Stimulated activated naive B cell treated with anti-CD40 and anti-IgM and Interleukin-4, amounts not matched to agents 10 μg/mL and 1 μg/mL and 100 μg/mL, for 72 hours (primary cell): ENCODE measurements around the gene RBBP8NL.

ENCODE experiments used
- ATAC-seq, 2 donors: fragments of 150-1000 bp; cut with Tn5 transposase; replicated peaks; 2 replicates each; pipeline ENCODE4 v1.10.0; 2021; ENCODE audit warnings: moderate library complexity in 1 of 2
- DNase-seq: peaks from one replicate; pipeline ENCODE4 v3.0.0; 2021
- H3K27ac Mint-ChIP-seq: one replicate; pipeline ENCODE4 v1.8.0; 2022; ENCODE audit warnings: mild to moderate bottlenecking, mixed read lengths
- H3K27me3 Mint-ChIP-seq, 2 donors: one replicate each; pipeline ENCODE4 v1.8.0; 2022; ENCODE audit warnings: mixed read lengths in 2 of 2
- H3K36me3 Mint-ChIP-seq, 2 donors: one replicate each; pipeline ENCODE4 v1.8.0; 2022; ENCODE audit warnings: mixed read lengths in 2 of 2, mild to moderate bottlenecking in 1 of 2
- H3K4me1 Mint-ChIP-seq, 2 donors: one replicate each; pipeline ENCODE4 v1.8.0; 2022; ENCODE audit warnings: mixed read lengths in 2 of 2, mild to moderate bottlenecking in 1 of 2
- H3K4me3 Mint-ChIP-seq, 2 donors: one replicate each; pipeline ENCODE4 v1.8.0; 2022; ENCODE audit warnings: mild to moderate bottlenecking in 2 of 2, mixed read lengths in 2 of 2, moderate library complexity in 1 of 2
- H3K9me3 Mint-ChIP-seq, 2 donors: one replicate each; pipeline ENCODE4 v1.8.0; 2022; ENCODE audit warnings: mixed read lengths in 2 of 2, mild to moderate bottlenecking in 1 of 2

The RBBP8NL gene

DNA sequence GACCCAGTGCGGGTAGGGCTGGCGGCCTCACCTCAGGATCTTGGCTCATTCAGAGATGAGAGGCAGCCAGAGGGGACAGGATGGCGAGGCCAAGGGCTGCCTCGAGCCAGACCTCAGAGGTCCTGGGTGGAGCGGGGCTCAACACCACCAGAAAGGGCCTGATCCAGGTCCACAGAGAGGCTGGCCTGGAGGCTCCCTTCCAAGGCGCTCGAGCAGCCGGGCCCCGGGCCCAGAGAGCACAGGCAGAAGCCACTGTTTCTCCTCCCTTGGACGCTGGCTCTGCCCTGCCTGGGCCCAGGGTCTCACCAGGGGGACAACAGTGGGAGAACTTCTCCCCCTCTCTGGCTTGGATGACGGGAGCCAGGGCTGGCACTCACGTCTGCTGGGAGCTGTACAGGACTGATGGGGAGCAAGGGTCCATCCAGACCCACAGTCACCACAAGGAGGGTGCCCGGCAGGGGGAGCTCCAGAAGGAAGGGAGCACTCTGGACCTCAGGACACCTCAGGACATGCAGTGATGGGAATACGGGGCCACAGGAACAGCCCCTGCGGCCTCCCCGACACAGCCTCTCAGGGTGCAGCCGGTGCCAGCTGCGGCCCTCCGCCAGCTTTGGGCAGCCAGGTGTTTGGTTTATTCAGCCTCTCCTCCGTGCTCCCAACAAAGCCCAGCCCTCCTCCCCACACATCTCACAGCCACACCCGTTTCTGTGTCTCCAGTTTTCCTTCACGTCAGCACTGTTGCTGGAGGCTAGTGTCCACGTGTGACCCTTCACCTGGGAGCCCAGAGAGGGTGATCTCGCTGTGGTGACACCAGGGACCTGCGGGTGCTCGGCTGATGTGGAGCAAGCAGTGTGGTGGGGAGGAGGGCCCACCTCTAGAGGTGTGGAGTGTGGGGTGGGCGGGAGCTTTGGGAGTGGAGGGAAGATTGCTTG is 31.8 kb downstream of the RBBP8NL start:
- DNase-seq (no peak), ATAC-seq (no peak)
- H3K9me3 Mint-ChIP-seq, result peaks cover 4 to 8% of the 10 kb centered on the region in 2 donors
- no peaks in the 10 kb centered on the region for H3K27me3 Mint-ChIP-seq
- peaks cover 28 to 46% of the 10 kb centered on the region in 2 donors for H3K36me3 Mint-ChIP-seq
- no peak overlapping the region for H3K27ac Mint-ChIP-seq
- peaks cover 8 to 18% of the 10 kb centered on the region in 2 donors for H3K4me1 Mint-ChIP-seq
- no peak overlapping the region for H3K4me3 Mint-ChIP-seq

DNA sequence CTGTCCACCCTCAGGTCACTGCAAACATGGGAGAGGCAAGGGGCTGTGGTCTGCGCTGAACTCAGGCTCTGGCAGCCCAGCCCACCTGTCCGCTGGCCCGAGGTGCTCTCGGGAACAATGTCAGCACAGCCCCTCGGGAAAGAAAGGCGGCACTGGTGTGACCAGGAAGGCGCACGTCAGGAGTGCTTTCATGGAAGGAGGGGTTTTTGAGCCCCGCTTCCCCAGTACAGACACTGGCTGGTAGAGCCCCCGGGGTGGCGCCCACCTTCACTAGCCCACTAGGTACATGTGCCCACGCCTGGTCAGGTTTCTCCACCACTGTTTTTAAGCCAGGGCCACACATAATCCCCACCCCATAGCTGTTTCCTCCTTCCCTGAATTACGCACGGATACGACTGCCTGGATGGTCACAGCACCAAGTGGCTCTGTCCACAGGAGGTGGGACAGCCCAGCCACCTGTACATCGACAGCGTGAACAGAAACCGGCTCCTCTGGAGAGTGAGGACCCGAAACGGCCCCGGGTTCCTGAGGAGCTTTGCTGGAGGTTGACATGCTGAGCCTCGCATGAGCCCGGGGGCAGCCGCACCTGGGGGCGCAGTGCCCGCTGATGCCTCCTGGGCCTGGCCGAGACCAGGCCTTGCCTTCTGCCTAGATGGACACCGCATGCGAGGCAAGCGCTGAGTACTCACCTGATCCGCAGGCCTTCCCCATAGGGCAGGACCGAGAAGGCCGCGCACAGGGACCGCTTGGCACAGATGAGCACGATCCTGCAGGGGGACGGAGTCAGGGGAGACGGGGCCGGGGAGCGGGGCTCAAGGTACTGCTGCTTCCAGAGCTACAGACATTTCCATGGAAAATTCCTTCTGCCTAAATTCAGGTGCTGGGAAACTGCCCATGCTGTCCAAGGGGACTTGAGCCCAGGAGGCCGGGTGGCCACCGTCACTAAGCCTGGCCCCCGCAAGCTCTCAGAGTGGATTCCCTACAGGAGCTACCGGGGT is 32.8 kb downstream of the RBBP8NL start:
- H3K36me3 Mint-ChIP-seq, result peaks cover 36 to 51% of the 10 kb centered on the region in 2 donors
- peaks cover 4 to 8% of the 10 kb centered on the region in 2 donors for H3K9me3 Mint-ChIP-seq
- H3K27ac Mint-ChIP-seq, result no peak overlapping the region
- no peak overlapping the region for H3K4me3 Mint-ChIP-seq
- H3K27me3 Mint-ChIP-seq, result no peaks in the 10 kb centered on the region
- peaks cover 12 to 20% of the 10 kb centered on the region in 2 donors for H3K4me1 Mint-ChIP-seq
- no peak for DNase-seq
- ATAC-seq, result no peak

DNA sequence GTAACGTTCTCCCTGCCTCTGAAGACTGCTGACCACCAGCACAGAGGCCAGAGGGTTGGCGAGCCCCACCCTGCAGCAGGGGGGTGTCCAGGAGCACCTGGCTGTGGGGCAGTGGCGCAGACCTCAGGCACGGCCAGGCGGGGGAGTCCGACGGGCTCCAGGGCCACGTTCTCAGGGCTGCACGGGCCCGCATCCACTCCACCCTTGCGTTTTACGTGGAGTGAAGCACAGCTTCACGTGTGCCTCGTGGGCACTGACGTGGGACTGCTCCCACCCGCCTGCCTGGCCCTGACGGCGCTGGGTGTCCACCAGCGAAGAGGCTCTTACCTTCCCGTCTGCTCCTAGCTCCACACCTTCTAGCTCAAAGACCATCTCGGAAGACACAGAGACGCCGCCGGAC is 33.5 kb downstream of the RBBP8NL start:
- no peak overlapping the region for H3K27ac Mint-ChIP-seq
- DNase-seq (no peak), ATAC-seq (no peak)
- no peak overlapping the region for H3K4me3 Mint-ChIP-seq
- H3K27me3 Mint-ChIP-seq, result no peaks in the 10 kb centered on the region
- H3K9me3 Mint-ChIP-seq, result peaks cover 4 to 8% of the 10 kb centered on the region in 2 donors
- H3K36me3 Mint-ChIP-seq, result peaks cover 44 to 58% of the 10 kb centered on the region in 2 donors
- peaks cover 17 to 28% of the 10 kb centered on the region in 2 donors for H3K4me1 Mint-ChIP-seq

GRCh38 chr20:62393335-62393665 is 34.0 kb downstream of the RBBP8NL start:
- no peak for DNase-seq
- no peaks in the 10 kb centered on the region for H3K27me3 Mint-ChIP-seq
- ATAC-seq, result no peak
- peaks cover 48 to 63% of the 10 kb centered on the region in 2 donors for H3K36me3 Mint-ChIP-seq
- H3K9me3 Mint-ChIP-seq, result peaks cover 4 to 8% of the 10 kb centered on the region in 2 donors
- peak overlapping the region; percentile 51 for H3K27ac Mint-ChIP-seq
- no peak overlapping the region for H3K4me3 Mint-ChIP-seq
- peaks cover 18 to 33% of the 10 kb centered on the region in 2 donors for H3K4me1 Mint-ChIP-seq

DNA sequence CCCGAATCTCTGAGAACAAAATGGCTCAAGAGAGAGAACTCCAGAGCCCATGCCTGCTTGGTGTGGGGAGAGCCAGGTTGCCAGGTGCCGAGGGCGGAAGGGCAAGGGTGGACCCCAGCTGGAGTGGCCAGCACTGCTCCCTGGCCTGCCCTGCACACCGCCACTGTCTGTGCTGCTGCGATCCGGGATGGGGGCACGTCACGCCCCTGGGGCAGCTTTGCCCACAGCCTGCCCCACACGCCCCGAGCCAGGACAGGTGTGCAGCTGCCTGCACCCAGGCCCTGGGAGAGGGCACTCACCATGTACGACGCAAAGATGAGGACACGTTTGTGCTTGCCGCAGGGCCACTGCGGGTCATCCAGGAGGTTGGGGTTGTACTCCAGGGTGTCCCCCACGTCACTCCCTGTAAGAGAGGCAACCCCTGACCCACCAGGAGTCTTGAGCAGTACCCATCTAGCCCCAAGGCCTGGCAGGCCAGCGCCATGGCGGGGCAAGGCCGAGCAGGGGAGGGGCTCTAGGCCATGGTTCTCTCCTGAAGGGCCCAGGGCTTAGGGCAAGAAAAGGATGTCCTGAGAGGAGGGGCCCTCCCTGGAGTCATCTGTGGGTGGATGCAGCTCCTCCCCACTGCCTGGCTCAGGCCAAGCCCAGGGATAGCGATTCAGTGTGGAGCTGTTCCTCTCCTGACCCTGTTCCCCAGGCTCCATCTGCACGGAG is 34.6 kb downstream of the RBBP8NL start:
- no peak overlapping the region for H3K27ac Mint-ChIP-seq
- H3K27me3 Mint-ChIP-seq, result no peaks in the 10 kb centered on the region
- peaks cover 2 to 3% of the 10 kb centered on the region in 2 donors for H3K9me3 Mint-ChIP-seq
- ATAC-seq, result no peak
- peaks cover 22 to 38% of the 10 kb centered on the region in 2 donors for H3K4me1 Mint-ChIP-seq
- peaks cover 48 to 63% of the 10 kb centered on the region in 2 donors for H3K36me3 Mint-ChIP-seq
- no peak for DNase-seq
- no peak overlapping the region for H3K4me3 Mint-ChIP-seq

GRCh38 chr20:62392077-62392418 is 35.3 kb downstream of the RBBP8NL start:
- ATAC-seq, result no peak
- Mint-ChIP-seq H3K4me1 (peaks cover 26 to 42% of the 10 kb centered on the region in 2 donors), H3K27me3 (no peaks in the 10 kb centered on the region), H3K27ac (peak overlapping the region; percentile 66), H3K4me3 (no peak overlapping the region), H3K36me3 (peaks cover 46 to 61% of the 10 kb centered on the region in 2 donors), H3K9me3 (no peaks in the 10 kb centered on the region)
- no peak for DNase-seq

DNA sequence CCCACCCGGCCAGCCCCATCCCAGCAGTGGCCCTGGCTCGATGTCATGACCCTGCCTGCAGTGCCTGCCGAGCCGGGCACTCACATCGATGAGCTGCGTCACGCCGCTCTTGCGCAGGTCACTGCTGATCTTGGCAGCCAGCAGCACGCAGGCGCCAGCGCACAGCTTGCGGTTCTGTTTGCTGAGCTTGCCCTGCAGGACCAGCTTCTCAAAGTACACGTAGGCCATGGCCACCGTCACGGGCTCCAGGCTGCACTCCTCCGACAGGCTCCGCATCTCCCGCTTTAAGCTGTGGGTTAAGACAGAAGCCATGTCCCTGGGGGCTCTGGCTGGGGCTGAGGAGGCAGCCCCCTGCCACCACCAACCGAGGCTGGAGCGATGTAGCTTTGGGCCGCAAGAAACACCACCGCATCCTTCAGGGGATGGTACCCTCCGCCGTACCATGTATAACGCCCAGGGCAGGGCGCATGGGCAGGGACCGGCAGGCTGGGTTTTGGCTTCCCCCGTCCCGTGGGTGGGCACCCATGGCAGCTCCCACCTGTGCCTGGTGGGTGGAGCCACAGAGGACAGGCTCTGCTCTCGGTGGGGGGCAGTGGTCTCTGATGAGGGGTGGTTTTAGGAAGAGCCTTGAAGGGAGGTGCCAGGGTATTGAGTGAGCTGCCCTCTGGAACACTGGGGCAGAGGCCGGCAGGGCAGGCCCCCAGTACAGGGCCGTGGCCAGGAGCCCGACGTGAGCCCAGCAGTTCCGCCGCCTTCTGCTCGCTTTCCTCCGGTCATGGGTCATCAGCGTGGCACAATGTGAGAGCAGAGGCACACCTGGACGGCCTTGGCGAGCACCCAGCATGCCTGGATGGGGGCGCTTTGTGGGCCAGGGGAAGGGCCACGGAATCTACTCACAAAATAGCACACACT is 35.9 kb downstream of the RBBP8NL start:
- ATAC-seq, result no peak
- Mint-ChIP-seq H3K4me1 (peaks cover 26 to 42% of the 10 kb centered on the region in 2 donors), H3K27me3 (no peaks in the 10 kb centered on the region), H3K9me3 (no peaks in the 10 kb centered on the region), H3K27ac (peak overlapping the region; percentile 66), H3K4me3 (no peak overlapping the region), H3K36me3 (peaks cover 46 to 59% of the 10 kb centered on the region in 2 donors)
- no peak for DNase-seq

GRCh38 chr20:62390317-62391164 is 36.8 kb downstream of the RBBP8NL start:
- no peaks in the 10 kb centered on the region for H3K27me3 Mint-ChIP-seq
- DNase-seq (no peak), ATAC-seq (no peak)
- no peaks in the 10 kb centered on the region for H3K9me3 Mint-ChIP-seq
- H3K27ac Mint-ChIP-seq, result peak overlapping the region; percentile 86
- peak overlapping the region in 1 of 2 donors; percentile 25 for H3K4me3 Mint-ChIP-seq
- peaks cover 45 to 63% of the 10 kb centered on the region in 2 donors for H3K36me3 Mint-ChIP-seq
- H3K4me1 Mint-ChIP-seq, result peaks cover 31 to 50% of the 10 kb centered on the region in 2 donors

DNA sequence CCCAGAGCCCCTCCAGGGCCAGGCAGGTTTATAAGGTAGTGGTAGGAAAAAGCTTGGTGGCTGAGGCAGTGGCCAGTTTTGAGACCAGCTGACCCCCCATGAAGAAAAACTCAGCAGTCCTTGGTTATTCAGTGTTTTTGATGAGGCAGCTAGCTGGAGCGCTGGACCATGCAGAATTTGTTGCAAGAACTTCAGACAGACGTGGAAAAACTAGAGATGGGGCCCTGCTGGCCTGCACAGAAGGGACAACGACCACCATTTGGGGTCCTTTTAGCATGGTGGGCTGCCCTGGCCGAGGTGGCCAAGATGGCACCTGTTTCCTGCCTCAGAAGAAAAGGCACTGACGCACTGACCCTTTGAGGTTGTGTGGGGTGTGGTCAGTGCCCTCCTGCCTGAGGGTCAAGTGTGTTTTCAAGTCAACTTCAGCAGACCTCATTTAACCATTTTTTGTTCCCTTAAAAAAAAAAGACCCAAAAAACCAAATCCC is 37.7 kb downstream of the RBBP8NL start:
- Mint-ChIP-seq H3K4me1 (peaks cover 36 to 57% of the 10 kb centered on the region in 2 donors), H3K27me3 (no peaks in the 10 kb centered on the region), H3K27ac (peak overlapping the region; percentile 86), H3K9me3 (no peaks in the 10 kb centered on the region), H3K36me3 (peaks cover 41 to 58% of the 10 kb centered on the region in 2 donors), H3K4me3 (no peak overlapping the region)
- DNase-seq (no peak), ATAC-seq (no peak)

- DNase-seq (no peak), ATAC-seq (no peak)
- Mint-ChIP-seq H3K36me3 (peaks cover 38 to 55% of the 10 kb centered on the region in 2 donors), H3K27ac (peak overlapping the region; percentile 86), H3K4me3 (peak overlapping the region; percentile 95), H3K4me1 (peaks cover 38 to 57% of the 10 kb centered on the region in 2 donors), H3K27me3 (no peaks in the 10 kb centered on the region), H3K9me3 (no peaks in the 10 kb centered on the region)
These were observed 38.3 kb downstream of the RBBP8NL start for GRCh38 chr20:62388839-62389600.

DNA sequence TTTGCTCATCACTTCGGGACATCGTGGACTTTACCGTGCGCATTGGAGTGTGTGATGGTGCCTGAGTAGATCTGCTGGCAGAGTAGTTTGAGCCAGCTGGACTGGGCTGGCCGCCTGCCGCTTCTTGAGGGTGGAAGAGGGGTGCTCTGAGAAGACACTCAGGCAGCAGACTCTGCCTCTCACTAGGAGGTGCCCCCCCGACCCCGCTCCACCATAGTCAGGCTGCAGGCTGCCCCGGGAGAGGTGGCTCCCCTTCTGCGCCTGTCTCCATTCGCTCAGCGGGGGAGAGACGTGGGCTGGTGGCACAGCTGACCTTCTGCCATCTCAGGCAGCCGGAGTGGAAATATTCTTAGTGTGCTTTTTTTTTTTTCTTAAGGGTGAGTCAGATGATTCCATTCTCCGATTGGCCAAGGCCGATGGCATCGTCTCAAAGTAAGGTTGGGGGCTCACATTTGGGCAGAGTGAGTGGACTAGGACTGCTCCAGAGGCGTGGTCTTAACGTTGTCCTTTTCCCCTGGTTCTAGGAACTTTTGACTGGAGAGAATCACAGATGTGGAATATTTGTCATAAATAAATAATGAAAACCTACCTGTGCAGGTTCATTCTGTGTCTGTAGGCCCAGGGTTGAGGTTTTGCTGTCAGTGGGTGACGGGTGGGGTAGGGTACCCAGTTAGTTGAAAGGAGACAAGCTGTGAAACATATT is 39.3 kb downstream of the RBBP8NL start:
- ATAC-seq (no peak), DNase-seq (no peak)
- H3K27me3 Mint-ChIP-seq, result no peaks in the 10 kb centered on the region
- H3K4me3 Mint-ChIP-seq, result peak overlapping the region; percentile 95
- H3K4me1 Mint-ChIP-seq, result peaks cover 38 to 63% of the 10 kb centered on the region in 2 donors
- peaks cover 38 to 60% of the 10 kb centered on the region in 2 donors for H3K36me3 Mint-ChIP-seq
- no peaks in the 10 kb centered on the region for H3K9me3 Mint-ChIP-seq
- H3K27ac Mint-ChIP-seq, result peak overlapping the region; percentile 96
